OCI-LY7 (cell line): ENCODE data around the gene NPY. TPM values are rescaled to one million over a fixed set of nuclear protein-coding genes. Genes with fewer than 3 reads are reported as not detected.

Experiments used
- BruUV-seq: library from RNA; stranded (reverse); fragments of 400-500 nt; replicated peaks from 2 replicates; lab custom pipeline; 2021; lab: Mats Ljungman, UMichigan
- CTCF ChIA-PET: fragments of 300-600 bp; sonication (Branson Sonifier 250); formaldehyde crosslinking; loops from one replicate; lab custom pipeline; 2022; ENCODE audit warnings: antibody characterized with exemption; ENCODE audit not compliant: unreplicated experiment; lab: Charles Lee
- POLR2A ChIA-PET: fragments of 300-600 bp; sonication (Branson Sonifier 250); formaldehyde crosslinking; loops from one replicate; lab custom pipeline; 2022; ENCODE audit warnings: antibody characterized with exemption; lab: Charles Lee
- DNase-seq: peaks from one replicate; pipeline ENCODE4 v3.0.0-alpha.2; 2015; ENCODE audit warnings: low spot score
- H2AFZ ChIP-seq: fragments of 200-600 bp; sonication (generic), shearing (Covaris generic); 2 replicates; pipeline ENCODE4 v1.6.1; 2014; ENCODE audit warnings: mild to moderate bottlenecking, antibody characterized with exemption, low read length, moderate library complexity
- H3K27ac ChIP-seq: fragments of 200-600 bp; sonication (generic); 2 replicates; pipeline ENCODE4 v1.5.1; 2014; ENCODE audit warnings: mixed run types, low read depth, mild to moderate bottlenecking, moderate library complexity, low read length, inconsistent platforms; ENCODE audit not compliant: poor library complexity, severe bottlenecking
- H3K36me3 ChIP-seq: fragments of 200-600 bp; sonication (generic); 2 replicates; pipeline ENCODE4 v1.6.1; 2014; ENCODE audit warnings: mild to moderate bottlenecking, antibody characterized with exemption, low read length, moderate library complexity, mixed read lengths; ENCODE audit not compliant: insufficient read depth
- H3K4me1 ChIP-seq: fragments of 200-600 bp; sonication (generic); 2 replicates; pipeline ENCODE4 v1.5.1; 2014; ENCODE audit warnings: mild to moderate bottlenecking, low read length; ENCODE audit not compliant: insufficient read depth, poor library complexity, severe bottlenecking
- H3K4me2 ChIP-seq: fragments of 200-600 bp; sonication (generic); 2 replicates; pipeline ENCODE4 v1.6.1; 2014; ENCODE audit warnings: mild to moderate bottlenecking, low read length
- H3K4me3 ChIP-seq: fragments of 200-600 bp; sonication (generic); 2 replicates; pipeline ENCODE4 v1.5.1; 2014; ENCODE audit warnings: mild to moderate bottlenecking, low read depth, low read length; ENCODE audit not compliant: poor library complexity, severe bottlenecking
- H3K79me2 ChIP-seq: fragments of 200-600 bp; sonication (generic); 2 replicates; pipeline ENCODE4 v1.6.1; 2016; ENCODE audit warnings: low read depth, mild to moderate bottlenecking, low read length, moderate library complexity, mixed read lengths; ENCODE audit not compliant: insufficient read depth
- H3K9me2 ChIP-seq: fragments of 200-600 bp; sonication (generic); 2 replicates; pipeline ENCODE4 v1.6.1; 2016; ENCODE audit warnings: mild to moderate bottlenecking, low read length, mixed read lengths; ENCODE audit not compliant: insufficient read depth
- H3K9me3 ChIP-seq: fragments of 200-600 bp; sonication (generic); 2 replicates; pipeline ENCODE4 v1.6.1; 2014; ENCODE audit warnings: mild to moderate bottlenecking, mixed run types, low read length, mixed read lengths
- H4K20me1 ChIP-seq: fragments of 200-600 bp; sonication (generic); 2 replicates; pipeline ENCODE4 v1.6.1; 2014; ENCODE audit warnings: mild to moderate bottlenecking, antibody characterized with exemption, low read length, moderate library complexity, mixed read lengths; ENCODE audit not compliant: insufficient read depth
- EZH2phosphoT487 ChIP-seq: fragments of 200-600 bp; sonication (generic); IDR thresholded peaks from 2 replicates; pipeline ENCODE4 v1.6.1; 2018; ENCODE audit warnings: low read depth, borderline replicate concordance, mild to moderate bottlenecking, mixed run types, antibody characterized with exemption, low read length, moderate library complexity, mixed read lengths
- intact Hi-C: fragments of 100-400 bp; cut with micrococcal nuclease; formaldehyde crosslinking; loops from one replicate; pipeline ENCODE4 v1.10.0; 2022; ENCODE audit not compliant: unreplicated experiment
- total RNA-seq, 2 experiments: library from RNA; depleted of rRNA in 1 of 2; stranded (reverse); fragments of >200 nt in 1 of 2; shearing (Covaris generic) in 1 of 2; gene quantifications; 2 replicates each; pipeline ENCODE4 v1.2.3, GENCODE V29; 2014 to 2022
- TF ChIP-seq, protein P1 (sequence below): fragments of 200-600 bp; sonication (generic); conservative IDR thresholded peaks from 2 replicates; pipeline ENCODE4 v1.5.1; 2014; ENCODE audit warnings: mild to moderate bottlenecking, antibody characterized with exemption, low read length, moderate library complexity, mixed read lengths

NPY gene
- total RNA-seq, 2 experiments from 2014 or later = not detected

DNA sequence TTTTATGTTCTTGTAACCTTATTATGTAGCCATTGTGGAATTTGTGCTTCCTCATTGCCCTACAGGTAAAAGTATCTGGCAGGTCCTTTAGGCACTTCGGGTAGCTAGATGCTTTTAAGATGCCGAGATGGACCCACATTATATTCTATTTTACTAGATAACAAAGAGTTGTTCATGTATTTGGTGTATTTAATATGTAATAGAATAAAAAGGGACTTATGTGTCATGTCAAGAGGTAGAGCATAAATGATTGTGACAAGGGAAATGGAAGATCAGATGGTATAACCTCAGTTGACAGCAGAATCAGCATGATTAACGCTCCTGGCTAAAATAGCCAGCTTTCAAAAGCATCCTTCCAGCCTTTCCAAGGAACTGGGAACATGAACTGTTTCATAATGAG, 50.6 kb downstream of the NPY start:
- Histone ChIP-seq H3K4me3 (no peak overlapping the region), H3K4me2 (no peak overlapping the region), H3K4me1 (peaks cover 13% of the 10 kb centered on the region), H3K79me2 (no peaks in the 10 kb centered on the region), H3K9me2 (no peaks in the 10 kb centered on the region), H3K36me3 (peaks cover 8% of the 10 kb centered on the region; the same call in 1 of the 2 replicates), H4K20me1 (no peaks in the 10 kb centered on the region), H2AFZ (no peak overlapping the region; the same call in 1 of the 2 replicates), H3K27ac (no peak overlapping the region), H3K9me3 (peaks cover 28% of the 10 kb centered on the region)
- intact Hi-C loops = no loop called here
- CTCF ChIA-PET = no interaction called here
- POLR2A ChIA-PET = interaction anchor here (2.3 to 4.2 kb wide), 2 partner anchors 9 to 12 kb away, joined by 11 to 15 read pairs; no protein-coding TSS in a partner anchor
- no peak for DNase-seq
- TF ChIP-seq, protein P1, sequence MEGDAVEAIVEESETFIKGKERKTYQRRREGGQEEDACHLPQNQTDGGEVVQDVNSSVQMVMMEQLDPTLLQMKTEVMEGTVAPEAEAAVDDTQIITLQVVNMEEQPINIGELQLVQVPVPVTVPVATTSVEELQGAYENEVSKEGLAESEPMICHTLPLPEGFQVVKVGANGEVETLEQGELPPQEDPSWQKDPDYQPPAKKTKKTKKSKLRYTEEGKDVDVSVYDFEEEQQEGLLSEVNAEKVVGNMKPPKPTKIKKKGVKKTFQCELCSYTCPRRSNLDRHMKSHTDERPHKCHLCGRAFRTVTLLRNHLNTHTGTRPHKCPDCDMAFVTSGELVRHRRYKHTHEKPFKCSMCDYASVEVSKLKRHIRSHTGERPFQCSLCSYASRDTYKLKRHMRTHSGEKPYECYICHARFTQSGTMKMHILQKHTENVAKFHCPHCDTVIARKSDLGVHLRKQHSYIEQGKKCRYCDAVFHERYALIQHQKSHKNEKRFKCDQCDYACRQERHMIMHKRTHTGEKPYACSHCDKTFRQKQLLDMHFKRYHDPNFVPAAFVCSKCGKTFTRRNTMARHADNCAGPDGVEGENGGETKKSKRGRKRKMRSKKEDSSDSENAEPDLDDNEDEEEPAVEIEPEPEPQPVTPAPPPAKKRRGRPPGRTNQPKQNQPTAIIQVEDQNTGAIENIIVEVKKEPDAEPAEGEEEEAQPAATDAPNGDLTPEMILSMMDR = no peak
- TF ChIP-seq EZH2phosphoT487 = no peak
- no TSS peak for BruUV-seq

DNA sequence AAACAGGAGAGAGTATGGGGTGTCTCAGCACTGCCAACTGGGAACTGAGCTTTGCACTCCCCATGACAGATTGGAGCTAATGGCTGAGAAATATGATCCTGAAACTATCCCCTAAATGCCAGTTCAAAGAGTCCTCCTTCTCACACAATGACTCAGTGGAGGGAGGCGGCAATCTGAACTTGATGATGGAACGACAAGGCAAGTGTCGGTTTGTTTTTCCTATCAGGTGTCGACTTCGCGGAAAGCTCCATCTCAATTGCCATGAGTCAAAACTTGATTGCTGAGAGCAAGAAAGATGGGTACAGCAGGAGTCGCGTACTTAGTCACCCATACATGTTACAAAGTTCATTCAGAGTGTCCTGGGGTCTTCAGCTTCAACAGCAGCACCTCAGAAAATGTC, 52.5 kb downstream of the NPY start:
- Histone ChIP-seq H3K9me2 (no peaks in the 10 kb centered on the region), H2AFZ (no peak overlapping the region), H3K4me1 (peaks cover 14% of the 10 kb centered on the region), H4K20me1 (no peaks in the 10 kb centered on the region), H3K4me2 (no peak overlapping the region), H3K27ac (no peak overlapping the region), H3K9me3 (peaks cover 21% of the 10 kb centered on the region), H3K4me3 (no peak overlapping the region), H3K36me3 (peaks cover 8% of the 10 kb centered on the region; the same call in 1 of the 2 replicates), H3K79me2 (no peaks in the 10 kb centered on the region)
- no TSS peak for BruUV-seq
- ChIA-PET CTCF (no interaction called here), POLR2A (interaction anchor here (0.6 to 4.2 kb wide), 5 partner anchors 8 to 857 kb away, joined by 3 to 15 read pairs (median 3); no protein-coding TSS in a partner anchor)
- DNase-seq = no peak
- no peak for TF ChIP-seq EZH2phosphoT487
- TF ChIP-seq, protein P1 = no peak
- intact Hi-C loops = no loop called here

DNA sequence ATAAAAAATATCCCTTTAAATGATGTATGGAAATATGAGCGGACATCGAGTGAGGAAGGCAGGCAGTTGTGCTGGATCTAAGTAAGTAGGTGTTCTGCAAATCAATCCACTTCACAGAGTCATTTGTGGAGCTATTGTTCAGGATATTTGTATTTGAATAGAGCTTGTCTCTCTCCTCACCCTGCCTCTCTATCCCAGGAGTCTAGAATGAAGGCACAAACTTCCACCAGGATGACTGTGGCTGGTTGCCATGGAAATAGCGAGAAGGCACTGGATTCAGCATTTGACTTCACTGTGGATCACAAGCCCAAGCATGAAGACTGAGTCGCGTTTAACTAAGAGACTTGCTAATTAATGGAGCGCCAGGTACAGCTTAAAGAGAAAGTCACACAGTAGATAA, 53.2 kb downstream of the NPY start:
- peaks cover 1% of the 10 kb centered on the region; the same call in 1 of the 2 replicates for H3K36me3 ChIP-seq
- DNase-seq = no peak
- POLR2A ChIA-PET = interaction anchor here (1.0 to 4.2 kb wide), 3 partner anchors 8 to 22 kb away, joined by 3 to 15 read pairs (median 7); no protein-coding TSS in a partner anchor
- H3K4me2 ChIP-seq = no peak overlapping the region
- no peaks in the 10 kb centered on the region for H3K9me2 ChIP-seq
- no peak overlapping the region for H3K27ac ChIP-seq
- intact Hi-C loops = no loop called here
- H4K20me1 ChIP-seq = no peaks in the 10 kb centered on the region
- H3K4me3 ChIP-seq = no peak overlapping the region
- peaks cover 14% of the 10 kb centered on the region for H3K9me3 ChIP-seq
- BruUV-seq = no TSS peak
- TF ChIP-seq, protein P1 = no peak
- no peak for TF ChIP-seq EZH2phosphoT487
- H2AFZ ChIP-seq = no peak overlapping the region
- CTCF ChIA-PET = no interaction called here
- peaks cover 14% of the 10 kb centered on the region for H3K4me1 ChIP-seq
- no peaks in the 10 kb centered on the region for H3K79me2 ChIP-seq
